Raji (cell line): ENCODE measurements around the gene UGT1A10.

Source experiments
- POLR2A ChIP-seq: IDR thresholded peaks from 2 replicates; pipeline ENCODE4 v1.6.1; 2011; ENCODE audit warnings: low read depth, low read length, control low read depth; ENCODE audit not compliant: insufficient read depth

The UGT1A10 gene

DNA sequence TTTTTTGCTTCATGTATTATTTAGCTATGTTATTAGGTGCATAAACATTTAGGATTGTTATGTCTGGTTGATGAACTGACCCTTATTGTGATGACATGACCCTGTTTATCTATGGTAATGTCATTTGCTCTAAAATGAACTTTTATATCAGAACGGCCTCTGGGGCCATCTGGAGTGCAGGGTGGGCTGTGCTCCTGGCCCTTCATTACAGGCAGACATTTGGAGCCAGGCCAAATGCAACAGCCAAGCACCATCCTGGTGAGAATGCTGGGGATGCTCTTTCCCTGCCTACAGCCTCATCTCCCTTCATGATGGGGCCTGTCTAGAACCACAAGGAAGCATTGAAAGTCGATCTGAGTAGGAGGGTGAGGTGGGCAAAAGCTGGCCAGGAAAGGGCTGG, 180.1 kb downstream of the UGT1A10 start:
- TF ChIP-seq POLR2A, result no peak

- TF ChIP-seq POLR2A, result no peak
Measured at GRCh38 chr2:233816771-233817170, 180.5 kb downstream of the UGT1A10 start.

- TF ChIP-seq POLR2A, result no peak
Measured at GRCh38 chr2:233817361-233817911, 181.2 kb downstream of the UGT1A10 start.

DNA sequence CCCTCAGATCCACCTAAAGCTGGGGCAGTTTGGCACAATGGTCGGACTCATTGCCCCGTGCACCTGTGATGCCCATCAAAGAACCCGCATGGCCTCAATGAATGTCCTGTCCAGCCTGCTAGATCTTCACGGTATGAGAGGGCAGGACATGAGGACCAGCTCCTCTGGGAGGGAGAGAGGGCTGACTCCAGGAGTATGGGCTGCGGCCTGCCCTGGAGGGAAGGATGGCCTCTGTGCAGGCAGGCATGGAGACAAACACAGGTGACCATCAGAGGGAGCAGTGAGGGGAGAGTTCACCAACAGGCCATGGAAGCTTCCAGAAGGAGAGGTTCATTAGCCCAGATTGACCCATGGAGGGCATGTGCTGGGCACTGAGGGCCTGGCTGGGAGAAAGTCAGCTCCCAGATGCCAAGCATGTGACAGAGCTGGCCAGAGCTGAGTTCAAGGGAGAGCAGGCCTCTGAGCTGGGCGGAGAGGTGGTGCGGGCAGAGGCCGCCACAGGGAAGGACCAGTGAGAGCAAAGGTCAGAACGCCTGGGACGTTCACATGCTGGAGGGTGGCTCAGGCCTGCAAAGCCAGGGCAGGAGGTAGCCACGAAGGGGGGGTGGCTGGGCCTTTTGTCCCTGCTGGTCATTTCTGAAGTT, 181.9 kb downstream of the UGT1A10 start:
- TF ChIP-seq POLR2A, result no peak

DNA sequence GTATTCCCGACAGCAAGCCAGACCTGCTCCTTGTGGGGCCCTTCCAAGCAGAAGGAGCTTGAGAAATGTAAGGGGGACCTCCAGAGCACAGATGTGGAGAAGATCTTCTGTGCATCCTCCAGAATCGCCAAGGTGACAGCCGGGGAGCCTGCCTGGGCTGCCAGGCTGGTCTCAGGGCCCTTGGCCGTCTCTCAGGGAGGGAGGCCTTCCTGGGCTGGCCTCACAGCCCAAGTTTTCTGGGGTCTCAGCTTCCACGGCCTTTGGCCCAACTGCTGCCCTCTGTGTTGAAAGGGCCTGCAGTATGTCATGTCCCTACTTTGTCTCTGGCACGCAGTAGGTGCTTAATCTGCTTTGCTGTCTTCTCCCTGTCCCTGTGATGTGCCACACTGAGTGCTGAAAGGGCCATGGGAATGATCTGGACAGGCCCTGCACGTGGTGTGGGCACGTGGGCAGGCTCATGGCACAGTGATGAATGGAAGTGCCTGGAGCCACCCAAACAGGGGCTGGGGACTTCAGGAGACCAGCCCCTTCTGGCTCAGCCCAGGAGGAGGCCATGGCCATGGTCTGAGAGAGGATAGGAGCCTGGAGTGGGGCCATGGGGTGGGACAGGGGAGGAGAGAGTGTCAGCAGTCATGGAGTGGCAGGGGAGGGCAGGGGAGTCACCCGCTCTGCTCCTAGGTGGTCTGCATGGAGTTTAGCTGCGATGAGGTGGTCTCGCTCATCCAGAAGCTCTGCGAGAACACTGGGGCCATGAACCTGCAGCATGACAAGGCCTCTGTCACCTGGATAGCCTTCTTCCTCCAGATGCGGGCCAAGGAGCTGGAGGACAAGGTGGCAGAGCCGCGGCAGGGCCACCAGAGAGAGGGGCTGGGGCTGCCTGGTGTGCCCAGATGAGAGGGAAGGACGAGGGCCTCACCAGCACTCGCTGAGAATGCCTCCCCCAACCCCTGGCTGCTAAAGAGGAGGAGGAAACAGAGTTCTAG, 182.7 kb downstream of the UGT1A10 start:
- no peak for TF ChIP-seq POLR2A

GRCh38 chr2:233819884-233820773, 183.9 kb downstream of the UGT1A10 start:
- TF ChIP-seq POLR2A, result no peak

GRCh38 chr2:233820774-233821105, 184.5 kb downstream of the UGT1A10 start:
- no peak for TF ChIP-seq POLR2A

GRCh38 chr2:233821196-233821595, 184.9 kb downstream of the UGT1A10 start:
- TF ChIP-seq POLR2A, result no peak

DNA sequence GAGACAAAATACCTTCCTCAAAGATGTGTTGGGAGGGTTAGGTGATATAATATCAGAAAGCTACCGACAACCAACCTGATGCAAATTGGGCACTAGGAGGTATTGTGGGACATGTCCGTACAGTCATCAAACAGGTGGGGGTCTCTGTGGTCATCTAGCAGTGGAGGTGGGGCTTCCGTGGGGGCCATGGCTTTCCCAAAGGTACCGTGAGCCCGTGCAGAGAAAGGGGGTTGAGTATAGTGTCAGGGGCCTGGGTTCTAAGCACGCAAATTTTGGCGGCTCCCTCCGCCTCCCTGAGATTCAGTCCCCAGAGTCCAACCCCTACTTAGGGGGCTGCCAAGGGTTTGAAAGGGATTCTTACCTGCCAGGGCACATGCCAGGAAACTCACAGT, 185.5 kb downstream of the UGT1A10 start:
- TF ChIP-seq POLR2A, result no peak

GRCh38 chr2:233822101-233822771, 186.0 kb downstream of the UGT1A10 start:
- no peak for TF ChIP-seq POLR2A
